GM12865 (cell line): Measurements from ENCODE around the gene SLC25A5.
"Not testable (repeated sequence)": the region's sequence is repeated elsewhere in the genome, so short reads cannot be mapped to it uniquely, and the experiment has no call there.

Source experiments
- DNase-seq: peaks from one replicate; pipeline ENCODE4 v3.0.0; 2010; ENCODE audit warnings: low read depth
- H3K4me3 ChIP-seq: 2 replicates; pipeline ENCODE4 v1.5.1; 2011; ENCODE audit warnings: mild to moderate bottlenecking, low read depth, low read length, control low read depth
- TF ChIP-seq, protein P1 (sequence below): IDR thresholded peaks from 2 replicates; pipeline ENCODE4 v1.5.1; 2011; ENCODE audit warnings: low read length, control low read depth, low read depth, inconsistent platforms; ENCODE audit not compliant: insufficient read depth; ENCODE audit errors: missing control alignments

SLC25A5 gene

DNA sequence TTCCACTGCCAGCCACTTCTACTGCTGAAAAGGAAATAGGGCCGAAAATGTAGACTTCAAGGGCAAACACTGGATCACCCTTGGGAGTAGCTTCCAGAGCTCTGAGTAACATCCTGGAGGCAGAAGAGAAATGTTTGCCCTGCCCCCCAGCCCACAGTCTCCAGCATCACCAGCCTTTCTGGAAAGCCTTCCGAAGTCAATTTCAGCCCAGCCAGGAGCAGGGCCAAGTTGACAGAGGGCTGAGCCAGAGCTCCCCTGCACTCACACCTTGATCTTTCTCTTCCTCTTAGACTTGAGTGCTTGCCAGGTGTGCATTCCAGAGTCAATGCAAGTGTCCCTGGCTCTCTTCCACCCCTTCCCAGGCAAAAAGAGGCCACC, 35.2 kb downstream of the SLC25A5 start:
- H3K4me3 ChIP-seq, result no peak overlapping the region
- TF ChIP-seq, protein P1, sequence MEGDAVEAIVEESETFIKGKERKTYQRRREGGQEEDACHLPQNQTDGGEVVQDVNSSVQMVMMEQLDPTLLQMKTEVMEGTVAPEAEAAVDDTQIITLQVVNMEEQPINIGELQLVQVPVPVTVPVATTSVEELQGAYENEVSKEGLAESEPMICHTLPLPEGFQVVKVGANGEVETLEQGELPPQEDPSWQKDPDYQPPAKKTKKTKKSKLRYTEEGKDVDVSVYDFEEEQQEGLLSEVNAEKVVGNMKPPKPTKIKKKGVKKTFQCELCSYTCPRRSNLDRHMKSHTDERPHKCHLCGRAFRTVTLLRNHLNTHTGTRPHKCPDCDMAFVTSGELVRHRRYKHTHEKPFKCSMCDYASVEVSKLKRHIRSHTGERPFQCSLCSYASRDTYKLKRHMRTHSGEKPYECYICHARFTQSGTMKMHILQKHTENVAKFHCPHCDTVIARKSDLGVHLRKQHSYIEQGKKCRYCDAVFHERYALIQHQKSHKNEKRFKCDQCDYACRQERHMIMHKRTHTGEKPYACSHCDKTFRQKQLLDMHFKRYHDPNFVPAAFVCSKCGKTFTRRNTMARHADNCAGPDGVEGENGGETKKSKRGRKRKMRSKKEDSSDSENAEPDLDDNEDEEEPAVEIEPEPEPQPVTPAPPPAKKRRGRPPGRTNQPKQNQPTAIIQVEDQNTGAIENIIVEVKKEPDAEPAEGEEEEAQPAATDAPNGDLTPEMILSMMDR, result no peak
- DNase-seq, result no peak

DNA sequence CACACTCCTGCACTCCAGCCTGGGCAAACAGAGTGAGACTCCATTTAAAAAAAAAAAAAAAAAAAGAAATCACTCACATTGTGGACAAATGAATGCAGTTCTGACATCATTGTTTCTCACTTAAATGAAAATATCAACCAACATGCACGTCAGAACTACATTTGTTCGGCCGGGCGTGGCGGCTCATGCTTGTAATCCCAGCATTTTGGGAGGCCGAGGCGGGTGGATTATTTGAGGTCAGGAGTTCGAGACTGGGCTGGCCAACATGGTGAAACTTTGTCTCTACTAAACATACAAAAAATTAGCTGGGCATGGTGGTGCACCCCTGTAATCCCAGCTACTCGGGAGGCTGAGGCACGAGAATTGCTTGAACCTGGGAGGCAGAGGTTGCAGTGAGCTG, 36.9 kb downstream of the SLC25A5 start:
- DNase-seq, H3K4me3 ChIP-seq: not testable (repeated sequence)

DNA sequence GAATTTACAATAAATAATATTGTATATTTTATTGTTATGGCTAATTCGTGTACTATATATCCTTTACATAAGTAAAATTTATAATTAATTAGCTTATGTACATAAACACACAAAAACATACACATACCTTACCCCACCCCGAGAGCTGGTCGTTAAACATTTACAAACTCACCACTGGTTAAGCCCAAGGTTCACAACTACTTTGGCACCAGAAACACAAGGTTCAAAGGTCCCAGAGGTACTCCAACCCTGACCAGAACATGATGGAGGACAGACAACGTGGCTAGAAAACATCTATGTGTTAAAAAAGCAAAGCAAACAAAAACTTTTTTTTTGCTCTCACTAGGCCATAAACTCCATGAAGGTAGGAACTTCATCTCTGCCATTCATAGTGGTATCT, 37.7 kb downstream of the SLC25A5 start:
- no peak overlapping the region for H3K4me3 ChIP-seq
- TF ChIP-seq, protein P1, result no peak
- no peak for DNase-seq

DNA sequence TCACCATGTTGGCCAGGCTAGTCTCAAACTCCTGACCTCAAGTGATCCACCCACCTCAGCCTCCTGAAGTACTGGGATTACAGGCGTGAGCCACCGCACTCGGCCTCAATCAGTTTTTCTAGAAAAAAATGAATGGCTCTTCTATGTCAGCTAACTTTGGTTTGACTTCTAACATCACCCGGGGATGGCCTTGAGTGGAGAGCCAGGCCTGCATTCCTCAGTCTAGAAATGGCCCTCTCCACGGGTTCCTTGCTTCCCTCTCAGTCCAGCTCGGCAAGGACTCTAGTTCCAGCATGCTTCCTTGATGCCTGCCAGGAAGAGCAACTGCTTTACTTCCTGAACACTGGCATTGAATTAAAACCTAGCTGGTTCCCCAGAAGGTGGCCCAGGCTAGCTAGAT, 39.0 kb downstream of the SLC25A5 start:
- H3K4me3 ChIP-seq, result no peak overlapping the region
- DNase-seq, result no peak
- TF ChIP-seq, protein P1, result no peak

DNA sequence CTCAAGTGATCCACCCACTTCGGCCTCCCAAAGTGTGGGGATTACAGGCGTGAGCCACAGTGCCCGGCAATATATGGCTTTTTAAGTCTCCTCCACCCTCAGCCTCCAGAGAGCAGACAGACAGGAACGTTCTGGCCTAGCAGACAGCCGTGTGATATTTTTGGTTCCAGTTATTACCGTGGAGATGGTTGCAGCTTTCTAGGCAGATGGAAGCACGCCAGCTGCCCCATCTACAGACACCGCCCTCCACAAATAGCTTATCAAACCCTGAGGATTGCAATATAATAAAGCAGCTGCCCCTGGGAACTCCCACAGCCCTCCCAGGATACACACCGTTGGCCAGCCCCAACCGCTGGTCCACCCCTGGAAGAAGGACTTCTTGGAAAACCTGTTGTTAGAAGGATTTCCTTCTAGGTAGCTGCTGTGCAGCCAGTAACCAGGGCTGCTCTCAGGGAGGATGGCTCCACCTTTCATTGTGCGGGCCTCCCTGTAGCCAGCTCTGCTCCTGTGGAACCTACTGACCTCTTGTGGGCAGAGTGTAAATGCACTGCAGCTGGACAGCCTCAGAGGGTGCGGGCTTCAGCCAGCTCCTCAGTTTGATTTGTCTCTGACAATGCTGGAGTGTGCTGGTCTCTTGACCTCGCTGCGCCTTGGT, 44.0 kb downstream of the SLC25A5 start:
- no peak overlapping the region for H3K4me3 ChIP-seq
- TF ChIP-seq, protein P1, result peak; percentile 53
- peak; percentile 60 for DNase-seq

DNA sequence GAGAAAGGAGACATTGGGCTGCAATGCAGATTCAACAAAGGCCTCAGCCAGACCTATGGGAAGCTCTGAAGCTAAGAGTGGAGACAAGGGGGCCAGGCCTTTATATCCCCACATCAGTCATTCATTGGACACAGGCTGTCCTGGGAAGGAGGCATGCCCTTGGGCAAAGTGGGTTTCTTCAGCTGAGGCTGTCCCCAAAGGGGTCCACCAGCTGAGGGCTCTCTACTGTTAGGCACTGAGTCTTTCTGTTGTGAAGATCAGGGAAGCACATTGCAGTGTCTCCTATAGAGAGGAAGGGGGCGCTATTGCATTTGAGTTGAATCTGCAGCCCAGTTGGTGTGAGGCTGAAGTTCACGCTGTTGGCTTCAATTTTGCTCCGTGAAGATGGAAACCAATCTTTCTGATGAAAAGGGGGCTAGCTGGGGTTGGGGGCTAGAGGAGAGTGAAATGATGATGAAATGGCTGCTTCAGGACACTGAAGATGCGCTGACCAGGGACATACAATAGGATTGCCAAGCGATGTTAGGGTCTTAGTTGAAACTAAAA, 48.0 kb downstream of the SLC25A5 start:
- TF ChIP-seq, protein P1, result peak; percentile 60
- H3K4me3 ChIP-seq, result no peak overlapping the region
- DNase-seq, result peak; percentile 75

DNA sequence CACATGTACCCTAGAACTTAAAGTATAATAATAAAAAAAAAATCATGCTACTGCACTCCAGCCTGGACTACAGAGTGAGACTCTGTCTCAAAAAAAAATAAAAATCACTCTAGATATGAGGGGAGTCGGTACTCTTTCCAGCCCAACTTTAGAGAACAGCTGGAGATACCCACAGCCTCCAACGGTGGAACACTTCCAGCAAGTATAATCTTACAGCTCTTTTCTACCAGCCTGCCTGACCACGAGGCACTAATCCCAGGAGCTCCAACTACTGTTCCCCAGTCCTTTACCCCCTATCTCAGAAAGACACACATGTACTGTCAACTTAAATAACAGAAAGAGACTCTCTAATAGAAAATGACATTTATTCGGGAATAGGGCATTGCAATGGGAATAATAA, 50.1 kb downstream of the SLC25A5 start:
- no peak for DNase-seq
- H3K4me3 ChIP-seq, result no peak overlapping the region
- TF ChIP-seq, protein P1, result no peak
